IPS DF 6.9 (cell line): ENCODE measurements around the gene LINC00632.
A peak's percentile ranks its signal among the peaks of the same experiment; 100 is the strongest.

Experiments
- DNase-seq: peaks from one replicate; pipeline ENCODE4 v3.0.0-alpha.2; 2013; ENCODE audit warnings: low read depth, low spot score
- H3K27ac ChIP-seq: one replicate; pipeline ENCODE4 v1.5.1; 2013; ENCODE audit warnings: low read length, control low read depth
- H3K27me3 ChIP-seq: 2 replicates; pipeline ENCODE4 v1.6.1; 2013; ENCODE audit warnings: mild to moderate bottlenecking, low read length; ENCODE audit not compliant: control insufficient read depth, insufficient read depth
- H3K36me3 ChIP-seq: 2 replicates; pipeline ENCODE4 v1.6.1; 2013; ENCODE audit warnings: low read length; ENCODE audit not compliant: control insufficient read depth, insufficient read depth
- H3K4me1 ChIP-seq: 2 replicates; pipeline ENCODE4 v1.6.1; 2013; ENCODE audit warnings: low read length; ENCODE audit not compliant: control insufficient read depth, insufficient read depth
- H3K4me3 ChIP-seq: 2 replicates; pipeline ENCODE4 v1.5.1; 2013; ENCODE audit warnings: mild to moderate bottlenecking, low read length
- H3K9me3 ChIP-seq: 2 replicates; pipeline ENCODE4 v1.6.1; 2013; ENCODE audit warnings: low read length, inconsistent platforms; ENCODE audit not compliant: control insufficient read depth, insufficient read depth
- WGBS: extraction: QIAGEN DNeasy Blood & Tissue Kit; methylation state at CpG from one replicate; pipeline ENCODE4 v1.1.7; 2013; ENCODE audit warnings: mixed read lengths, missing lambda C conversion rate; ENCODE audit not compliant: insufficient read length, insufficient coverage; 5-methylcytosine and 5-hydroxymethylcytosine counted together

LINC00632 gene

DNA sequence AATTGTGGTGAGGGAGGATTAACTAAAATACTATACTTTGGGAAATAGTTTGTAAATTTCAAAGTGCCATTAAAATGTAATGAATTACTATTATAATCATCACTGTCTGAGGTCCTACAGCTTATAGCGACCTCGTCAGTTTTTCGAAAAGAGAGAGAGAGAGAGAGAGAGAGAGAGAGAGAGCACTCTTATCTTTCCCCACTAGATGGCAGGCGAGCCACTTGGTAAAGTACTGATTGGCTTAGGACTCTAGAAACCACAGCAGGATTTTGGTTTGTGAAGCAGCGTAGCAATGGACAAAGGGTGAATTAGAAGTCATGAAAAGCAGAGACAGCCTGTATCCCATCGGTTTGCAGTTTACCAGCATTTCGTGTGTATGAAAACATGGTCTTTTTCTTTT lies 52.5 kb downstream of the LINC00632 start:
- no peaks in the 10 kb centered on the region; the same call in 1 of the 2 replicates for H3K27me3 ChIP-seq
- H3K27ac ChIP-seq = no peak overlapping the region
- DNase-seq = no peak
- H3K36me3 ChIP-seq = no peaks in the 10 kb centered on the region
- H3K4me3 ChIP-seq = no peak overlapping the region
- no peaks in the 10 kb centered on the region for H3K9me3 ChIP-seq
- whole genome bisulfite sequencing = no CpG with 5 or more reads among the region's 7 CpGs
- no peaks in the 10 kb centered on the region for H3K4me1 ChIP-seq

DNA sequence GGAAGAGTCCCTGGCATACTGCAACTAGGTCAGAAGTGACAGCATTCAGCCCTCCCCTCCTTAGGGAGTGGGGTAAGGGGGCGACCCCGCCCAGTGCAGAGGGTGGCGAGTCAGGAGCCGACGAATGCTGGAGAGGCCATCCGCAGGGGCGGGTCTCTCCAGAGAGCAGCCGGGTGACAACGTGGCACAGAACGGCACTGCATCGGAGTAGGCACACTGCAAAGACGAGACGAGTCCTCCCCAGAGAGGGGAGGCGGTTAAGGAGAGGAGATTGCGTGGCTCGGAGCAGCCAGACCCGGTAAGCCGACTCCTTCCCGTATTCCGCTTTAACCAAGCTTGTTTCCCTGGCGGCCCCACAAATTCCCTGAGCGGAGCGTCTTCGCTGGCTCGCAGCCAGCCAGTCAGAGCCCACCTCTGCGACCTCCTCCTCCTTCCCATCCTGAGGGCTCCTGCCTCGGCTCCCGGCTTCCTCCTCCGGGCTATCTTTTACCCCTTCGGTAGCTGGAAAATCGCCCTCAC lies 54.9 kb downstream of the LINC00632 start:
- Histone ChIP-seq H3K27ac (no peak overlapping the region), H3K4me1 (no peaks in the 10 kb centered on the region), H3K4me3 (peak overlapping the region; percentile 67; the same call in 1 of the 2 replicates), H3K36me3 (no peaks in the 10 kb centered on the region), H3K27me3 (no peaks in the 10 kb centered on the region; the same call in 1 of the 2 replicates), H3K9me3 (no peaks in the 10 kb centered on the region)
- DNase-seq = peak; percentile 18
- WGBS = no CpG with 5 or more reads among the region's 31 CpGs

DNA sequence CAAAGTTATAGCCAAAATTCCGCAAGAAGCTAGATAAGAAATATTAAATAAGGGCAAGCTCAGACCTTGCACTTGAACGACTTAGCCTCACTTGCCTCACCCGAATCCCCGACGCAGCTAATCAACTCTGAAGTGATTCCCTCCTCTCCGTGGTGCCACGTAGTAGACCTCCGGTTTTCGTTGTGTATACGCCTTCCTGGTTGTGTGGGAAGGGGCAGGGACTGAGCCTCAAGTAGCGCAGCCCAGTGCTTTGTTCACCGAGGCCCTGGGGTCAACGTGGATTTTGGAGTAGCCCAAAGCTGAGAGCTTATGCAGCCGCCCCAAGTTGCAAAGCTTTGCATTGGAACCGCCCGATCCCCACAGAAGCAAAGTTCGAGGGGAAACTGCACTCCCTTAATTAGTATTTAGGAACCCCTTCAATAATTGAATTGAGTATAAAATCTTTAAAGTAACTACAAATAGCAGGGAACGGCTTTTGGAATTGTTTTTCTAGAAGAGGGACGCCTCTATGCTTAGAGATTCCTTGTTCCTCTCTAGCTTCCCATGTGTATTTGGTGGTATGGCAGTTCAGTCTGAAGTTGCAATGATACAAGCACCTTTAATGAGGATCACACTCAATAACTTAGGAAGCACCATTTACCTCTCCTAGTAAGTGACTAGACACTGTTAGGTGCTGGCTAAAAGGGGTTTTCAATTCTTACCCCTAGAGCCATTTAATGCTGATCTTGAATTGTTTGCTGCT lies 55.7 kb downstream of the LINC00632 start:
- Histone ChIP-seq H3K9me3 (no peaks in the 10 kb centered on the region), H3K4me1 (no peaks in the 10 kb centered on the region), H3K27me3 (no peaks in the 10 kb centered on the region; the same call in 1 of the 2 replicates), H3K4me3 (peak overlapping the region; percentile 67; the same call in 1 of the 2 replicates), H3K27ac (no peak overlapping the region), H3K36me3 (no peaks in the 10 kb centered on the region)
- no peak for DNase-seq
- no CpG with 5 or more reads among the region's 19 CpGs for WGBS

DNA sequence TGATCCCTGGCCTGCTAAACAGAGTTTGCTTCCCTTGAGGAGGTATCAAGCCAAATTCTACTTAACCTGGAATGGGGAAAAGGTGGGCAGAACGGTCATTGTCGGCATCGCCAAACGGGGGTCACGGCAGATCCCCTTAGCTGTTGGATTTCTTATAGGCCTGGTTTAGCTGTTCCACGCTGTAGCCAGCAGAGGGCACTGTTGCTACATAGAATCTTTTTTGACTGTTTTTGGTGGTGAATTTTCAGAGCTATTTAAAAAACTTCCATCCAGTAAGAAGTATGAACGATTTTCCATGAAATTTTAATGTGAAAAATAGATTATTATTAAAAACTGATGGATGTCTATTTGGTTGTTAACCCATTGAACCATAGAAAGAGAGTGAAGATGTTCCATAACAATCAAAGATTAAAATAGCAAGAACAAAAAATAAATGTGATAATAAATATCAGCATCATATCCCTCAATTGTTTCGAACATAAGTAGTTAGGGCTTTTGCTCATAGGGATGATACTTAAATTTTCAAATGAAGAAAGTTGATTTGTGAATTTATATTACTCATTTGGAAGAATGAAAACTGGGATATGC lies 56.6 kb downstream of the LINC00632 start:
- H3K27ac ChIP-seq = no peak overlapping the region
- H3K27me3 ChIP-seq = no peaks in the 10 kb centered on the region; the same call in 1 of the 2 replicates
- H3K4me1 ChIP-seq = no peaks in the 10 kb centered on the region
- no peaks in the 10 kb centered on the region for H3K36me3 ChIP-seq
- H3K4me3 ChIP-seq = no peak overlapping the region; the same call in 1 of the 2 replicates
- peak; percentile 25 for DNase-seq
- H3K9me3 ChIP-seq = no peaks in the 10 kb centered on the region
- no CpG with 5 or more reads among the region's 8 CpGs for WGBS

DNA sequence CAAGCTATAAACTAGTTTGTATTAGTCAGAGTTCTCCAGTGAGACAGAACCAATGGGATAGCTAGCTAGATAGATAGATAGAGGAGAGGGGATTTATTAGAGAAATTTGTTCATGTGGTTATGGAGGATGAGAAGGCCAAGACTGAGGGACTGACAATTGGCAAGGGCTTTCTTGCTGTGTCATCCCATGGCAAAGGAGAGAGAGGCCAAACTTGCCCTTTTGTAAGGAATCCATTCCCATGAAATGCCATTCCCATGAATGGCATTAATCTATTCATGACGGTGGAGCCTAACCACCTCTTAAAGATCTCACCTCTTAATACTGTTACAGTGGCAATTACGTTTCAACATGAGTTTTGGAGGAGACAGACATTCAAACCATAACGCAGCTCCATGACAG lies 58.1 kb downstream of the LINC00632 start:
- Histone ChIP-seq H3K36me3 (no peaks in the 10 kb centered on the region), H3K27ac (no peak overlapping the region), H3K27me3 (no peaks in the 10 kb centered on the region; the same call in 1 of the 2 replicates), H3K4me3 (no peak overlapping the region), H3K4me1 (no peaks in the 10 kb centered on the region), H3K9me3 (no peaks in the 10 kb centered on the region)
- no CpG with 5 or more reads among the region's 3 CpGs for WGBS
- no peak for DNase-seq

DNA sequence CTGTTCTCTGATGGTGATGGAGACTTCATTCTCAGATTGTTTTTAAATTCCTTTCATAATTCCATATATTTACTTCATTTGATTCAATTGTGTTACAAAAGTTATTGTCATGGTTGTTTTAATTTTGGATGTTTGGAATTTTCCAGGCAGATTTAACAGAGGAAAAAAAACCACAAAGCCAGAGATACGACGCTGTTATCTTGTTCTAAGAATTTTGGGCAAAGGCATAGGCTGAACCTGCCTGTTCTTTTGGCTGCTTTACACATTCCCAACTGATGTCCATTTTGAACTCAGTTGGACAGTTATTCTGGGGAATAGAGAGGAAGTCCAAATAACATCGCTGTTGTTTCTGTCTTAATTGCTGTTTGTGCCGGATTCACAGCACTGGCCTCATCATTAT lies 65.7 kb downstream of the LINC00632 start:
- Histone ChIP-seq H3K9me3 (no peaks in the 10 kb centered on the region), H3K27me3 (no peaks in the 10 kb centered on the region), H3K27ac (no peak overlapping the region), H3K4me3 (no peak overlapping the region), H3K4me1 (no peaks in the 10 kb centered on the region), H3K36me3 (no peaks in the 10 kb centered on the region)
- WGBS = no CpG with 5 or more reads among the region's 4 CpGs
- DNase-seq = no peak

DNA sequence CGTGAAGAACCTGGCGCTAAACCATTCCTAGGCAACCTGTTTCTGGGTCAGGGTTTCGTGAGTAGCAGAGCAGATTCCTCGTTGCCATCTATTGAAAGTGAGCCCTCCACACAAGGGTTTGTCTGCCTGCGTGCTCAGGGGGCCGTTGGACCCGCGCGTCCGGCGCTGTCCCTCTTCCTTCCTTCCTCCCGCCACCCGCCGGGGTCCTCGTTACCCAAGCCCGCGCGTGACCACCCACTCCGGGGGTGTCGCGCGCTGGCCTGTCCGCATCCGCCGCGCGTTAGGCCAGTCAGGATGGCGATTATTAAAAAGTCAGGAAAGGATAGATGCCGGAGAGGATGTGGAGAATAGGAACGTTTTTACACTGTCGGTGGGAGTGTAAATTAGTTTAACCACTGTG lies 66.8 kb downstream of the LINC00632 start:
- WGBS = no CpG with 5 or more reads among the region's 31 CpGs
- H3K9me3 ChIP-seq = no peaks in the 10 kb centered on the region
- no peak for DNase-seq
- no peak overlapping the region for H3K4me3 ChIP-seq
- no peak overlapping the region for H3K27ac ChIP-seq
- no peaks in the 10 kb centered on the region for H3K4me1 ChIP-seq
- no peaks in the 10 kb centered on the region for H3K36me3 ChIP-seq
- no peaks in the 10 kb centered on the region for H3K27me3 ChIP-seq

DNA sequence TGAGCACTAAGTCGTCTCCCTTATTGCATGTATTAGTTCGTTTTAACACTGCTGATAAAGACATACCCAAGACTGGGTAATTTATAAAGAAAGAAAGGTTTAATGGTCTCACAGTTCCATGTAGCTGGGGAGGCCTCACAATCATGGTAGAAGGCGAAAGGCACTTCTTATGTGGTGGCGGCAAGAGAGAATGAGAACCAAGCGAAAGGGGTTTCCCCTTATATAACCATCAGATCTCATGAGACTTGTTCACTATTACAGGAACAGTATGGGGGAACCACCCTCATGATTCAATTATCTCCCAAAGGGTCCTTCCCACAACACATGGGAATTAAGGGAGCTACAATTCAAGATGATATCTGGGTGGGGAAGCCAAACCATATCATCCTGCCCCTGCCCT lies 85.1 kb downstream of the LINC00632 start:
- no peaks in the 10 kb centered on the region for H3K9me3 ChIP-seq
- no peaks in the 10 kb centered on the region for H3K4me1 ChIP-seq
- no peak overlapping the region for H3K27ac ChIP-seq
- no CpG with 5 or more reads among the region's 5 CpGs for WGBS
- H3K36me3 ChIP-seq = no peaks in the 10 kb centered on the region
- H3K27me3 ChIP-seq = no peaks in the 10 kb centered on the region
- no peak overlapping the region for H3K4me3 ChIP-seq
- no peak for DNase-seq

DNA sequence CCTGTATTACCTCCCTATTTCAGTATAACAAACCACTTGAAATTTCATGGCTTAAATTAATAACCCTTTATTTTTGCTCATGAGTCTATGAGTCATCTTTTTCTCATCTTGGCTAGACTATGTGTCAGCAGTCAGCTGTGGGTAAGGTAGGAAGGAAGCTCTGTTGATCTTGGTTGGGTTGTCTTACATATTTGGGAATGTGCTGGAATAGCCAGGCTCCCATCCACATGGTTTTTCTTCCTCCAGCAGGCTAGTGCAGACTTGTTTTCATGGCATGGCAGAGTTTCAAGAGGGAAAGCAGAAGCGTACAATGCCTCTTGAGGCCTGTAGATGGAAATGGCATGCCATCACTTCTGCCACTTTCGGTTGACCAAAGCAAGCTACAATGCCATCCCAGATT lies 89.7 kb downstream of the LINC00632 start:
- H3K4me1 ChIP-seq = no peaks in the 10 kb centered on the region
- no CpG with 5 or more reads among the region's 2 CpGs for WGBS
- no peaks in the 10 kb centered on the region for H3K9me3 ChIP-seq
- no peak overlapping the region for H3K4me3 ChIP-seq
- no peaks in the 10 kb centered on the region for H3K36me3 ChIP-seq
- DNase-seq = no peak
- no peak overlapping the region for H3K27ac ChIP-seq
- H3K27me3 ChIP-seq = no peaks in the 10 kb centered on the region

DNA sequence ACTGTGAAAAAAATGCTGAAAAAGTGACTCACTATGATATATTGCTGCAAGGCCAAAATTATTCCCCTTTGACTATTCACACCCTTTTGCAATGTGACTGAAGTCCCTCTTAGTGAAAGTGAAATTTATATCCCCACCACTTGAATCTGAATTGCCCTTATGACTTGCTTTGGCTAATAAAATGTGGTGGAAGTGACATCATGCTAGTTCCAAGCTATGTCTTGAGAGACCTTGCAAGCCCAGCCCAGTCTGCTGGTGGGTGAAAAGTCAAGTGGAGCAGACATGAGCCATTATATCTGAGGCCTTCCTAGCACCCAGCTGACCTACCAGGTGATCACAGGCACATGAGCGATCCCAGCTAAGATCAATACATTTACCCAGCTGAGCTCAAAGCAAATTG lies 94.7 kb downstream of the LINC00632 start:
- Histone ChIP-seq H3K9me3 (no peaks in the 10 kb centered on the region), H3K27ac (no peak overlapping the region), H3K4me1 (no peaks in the 10 kb centered on the region), H3K36me3 (no peaks in the 10 kb centered on the region), H3K4me3 (no peak overlapping the region), H3K27me3 (no peaks in the 10 kb centered on the region)
- WGBS = no CpG with 5 or more reads among the region's 1 CpG
- no peak for DNase-seq
